Endothelial cell of umbilical vein (primary cell): ENCODE data around the gene CDK2. TPM values are rescaled to one million over a fixed set of nuclear protein-coding genes. Genes with fewer than 3 reads are reported as not detected.

ENCODE experiments used
- BruUV-seq: library from RNA; stranded (reverse); fragments of 400-500 nt; replicated peaks from 2 replicates; lab custom pipeline; 2021; lab: Mats Ljungman, UMichigan
- CTCF ChIA-PET: fragments of 300-600, 350-600 bp; sonication (Branson Sonifier 250); formaldehyde crosslinking; loops from one replicate; lab custom pipeline; 2021; ENCODE audit warnings: antibody characterized with exemption, inconsistent platforms; lab: Charles Lee
- POLR2A ChIA-PET: fragments of 300-600, 350-600 bp; sonication (Branson Sonifier 250); formaldehyde crosslinking; loops from one replicate; lab custom pipeline; 2021; ENCODE audit warnings: antibody characterized with exemption, inconsistent platforms; lab: Charles Lee
- DNase-seq: peaks from one replicate; pipeline ENCODE4 v3.0.0-alpha.2; 2011; ENCODE audit warnings: low read depth, low spot score
- FAIRE-seq: peaks from 2 replicates; lab custom pipeline; 2011; peaks lifted over from hg19 to GRCh38; lab: Jason Lieb, UNC
- H2AFZ ChIP-seq: 2 replicates; pipeline ENCODE4 v1.6.0; 2012; ENCODE audit warnings: low read depth, low read length, control low read depth, inconsistent platforms
- H3K27ac ChIP-seq: 2 replicates; pipeline ENCODE4 v1.5.1; 2011; ENCODE audit warnings: low read depth, mild to moderate bottlenecking, control low read depth, low read length, moderate library complexity; ENCODE audit not compliant: insufficient read depth
- H3K27me3 ChIP-seq, 2 experiments: 2 replicates each; pipeline versions ENCODE4 v1.6.0 to v1.6.1; 2011; ENCODE audit warnings: low read length in 2 of 2, mixed read lengths in 1 of 2; ENCODE audit not compliant: control insufficient read depth in 2 of 2, insufficient read depth in 2 of 2
- H3K36me3 ChIP-seq, 2 experiments: 2 replicates in 1 of 2; 3 replicates in 1 of 2; pipeline ENCODE4 v1.5.1; 2011; ENCODE audit warnings: low read length in 2 of 2, mild to moderate bottlenecking in 1 of 2, moderate library complexity in 1 of 2; ENCODE audit not compliant: control insufficient read depth in 2 of 2, insufficient read depth in 2 of 2; ENCODE audit errors: extremely low read depth in 1 of 2
- H3K4me1 ChIP-seq: 3 replicates; pipeline ENCODE4 v1.5.1; 2011; ENCODE audit warnings: mild to moderate bottlenecking, low read length; ENCODE audit not compliant: control insufficient read depth, insufficient read depth; ENCODE audit errors: extremely low read depth
- H3K4me2 ChIP-seq: 2 replicates; pipeline ENCODE4 v1.6.1; 2011; ENCODE audit warnings: low read length, control low read depth, mixed read lengths; ENCODE audit not compliant: insufficient read depth
- H3K4me3 ChIP-seq, 3 experiments: fragments of 200-600 bp in 1 of 3; sonication (generic), shearing (Covaris generic) in 1 of 3; replicated peaks in 1 of 3; 2 replicates each; pipeline ENCODE4 v1.5.1; 2011 to 2016; ENCODE audit warnings: control low read depth in 3 of 3, low read length in 3 of 3, mild to moderate bottlenecking in 2 of 3, inconsistent platforms in 1 of 3, low read depth in 1 of 3, moderate library complexity in 1 of 3; ENCODE audit not compliant: insufficient read depth in 1 of 3
- H3K79me2 ChIP-seq: 2 replicates; pipeline ENCODE4 v1.6.0; 2012; ENCODE audit warnings: low read length, inconsistent platforms; ENCODE audit not compliant: control insufficient read depth, insufficient read depth
- H3K9ac ChIP-seq: replicated peaks from 2 replicates; pipeline ENCODE3; 2011; ENCODE audit warnings: low read length, control low read depth; ENCODE audit not compliant: insufficient read depth; ENCODE audit errors: extremely low read depth
- H3K9me1 ChIP-seq: replicated peaks from 3 replicates; pipeline ENCODE4 v1.6.0; 2011; ENCODE audit warnings: mild to moderate bottlenecking, low read length; ENCODE audit not compliant: control insufficient read depth, insufficient read depth; ENCODE audit errors: extremely low read depth
- H3K9me3 ChIP-seq: replicated peaks from 2 replicates; pipeline ENCODE4 v1.5.1; 2012; ENCODE audit warnings: low read length, inconsistent platforms; ENCODE audit not compliant: control insufficient read depth, insufficient read depth
- H4K20me1 ChIP-seq: replicated peaks from 2 replicates; pipeline ENCODE3; 2011; ENCODE audit warnings: mild to moderate bottlenecking, low read length; ENCODE audit not compliant: control insufficient read depth, insufficient read depth; ENCODE audit errors: extremely low read depth
- EZH2 ChIP-seq: IDR thresholded peaks from 2 replicates; pipeline ENCODE4 v1.6.1; 2012; ENCODE audit warnings: borderline replicate concordance, low read depth, mild to moderate bottlenecking, moderate library complexity, low read length, inconsistent platforms; ENCODE audit not compliant: severe bottlenecking
- FOS ChIP-seq: IDR thresholded peaks from 2 replicates; pipeline ENCODE4 v1.6.1; 2011; ENCODE audit warnings: mild to moderate bottlenecking, low read length, moderate library complexity, borderline replicate concordance; ENCODE audit not compliant: insufficient read depth
- GATA2 ChIP-seq: IDR thresholded peaks from 2 replicates; pipeline ENCODE4 v1.7.0; 2011; ENCODE audit warnings: low read depth, mild to moderate bottlenecking, moderate library complexity, mixed read lengths, low read length; ENCODE audit not compliant: insufficient read length, insufficient read depth
- JUN ChIP-seq: IDR thresholded peaks from 2 replicates; pipeline ENCODE4 v1.6.1; 2011; ENCODE audit warnings: borderline replicate concordance, low read depth; ENCODE audit not compliant: insufficient read length, insufficient read depth
- MYC ChIP-seq: IDR thresholded peaks from one replicate; pipeline ENCODE4 v1.6.1; 2011; ENCODE audit warnings: mild to moderate bottlenecking, low read depth, low read length
- POLR2A ChIP-seq: IDR thresholded peaks from 2 replicates; pipeline ENCODE4 v1.6.1; 2012; ENCODE audit warnings: low read depth, mild to moderate bottlenecking, control low read depth, low read length
- POLR2AphosphoS5 ChIP-seq: IDR thresholded peaks from 2 replicates; pipeline ENCODE4 v1.6.1; 2012; ENCODE audit warnings: low read depth, mild to moderate bottlenecking, control low read depth, low read length, moderate library complexity; ENCODE audit not compliant: insufficient read depth
- dilution Hi-C: fragments of 300-500 bp; cut with MboI; formaldehyde crosslinking; loops from one replicate; pipeline ENCODE4 v1.15.0; 2019; ENCODE audit warnings: low sequenced_read_pairs; ENCODE audit not compliant: extremely low pct_ligation_motif_present
- intact Hi-C: fragments of 100-400 bp; cut with micrococcal nuclease; formaldehyde crosslinking; loops from one replicate; pipeline ENCODE4 v1.10.0; 2022
- polyA plus RNA-seq, 4 experiments: library from polyadenylated mRNA; depleted of rRNA in 3 of 4; stranded (reverse) in 3 of 4; unstranded in 1 of 4; fragments of >200 nt; gene quantifications; 2 replicates each; pipeline versions ENCODE4 v1.2.1 to v1.2.3, GENCODE V29; 2011 to 2012; ENCODE audit warnings: missing spikeins in 1 of 4
- total RNA-seq: library from RNA; stranded (reverse); gene quantifications from 2 replicates; pipeline ENCODE4 v1.2.3, GENCODE V29; 2021
- TF ChIP-seq, protein P1 (sequence below): IDR thresholded peaks from 2 replicates; pipeline ENCODE4 v1.6.1; 2011; ENCODE audit not compliant: insufficient read depth, insufficient read length
- TF ChIP-seq, protein P2 (sequence below), 2 donors: IDR thresholded peaks; 1 replicate in 1 of 2; 2 replicates in 1 of 2; pipeline ENCODE4 v1.5.1; 2011; ENCODE audit warnings: low read length in 2 of 2, mild to moderate bottlenecking in 2 of 2, moderate library complexity in 2 of 2, control low read depth in 1 of 2, inconsistent platforms in 1 of 2, low read depth in 1 of 2; ENCODE audit not compliant: insufficient read depth in 1 of 2; ENCODE audit errors: extremely low read depth in 1 of 2

Gene CDK2
- total and polyA plus RNA-seq, 2 donors (not counting 3 experiments of a cell fraction or from before 2014, with no cell fraction given) = 46.7 to 69.8 TPM

DNA sequence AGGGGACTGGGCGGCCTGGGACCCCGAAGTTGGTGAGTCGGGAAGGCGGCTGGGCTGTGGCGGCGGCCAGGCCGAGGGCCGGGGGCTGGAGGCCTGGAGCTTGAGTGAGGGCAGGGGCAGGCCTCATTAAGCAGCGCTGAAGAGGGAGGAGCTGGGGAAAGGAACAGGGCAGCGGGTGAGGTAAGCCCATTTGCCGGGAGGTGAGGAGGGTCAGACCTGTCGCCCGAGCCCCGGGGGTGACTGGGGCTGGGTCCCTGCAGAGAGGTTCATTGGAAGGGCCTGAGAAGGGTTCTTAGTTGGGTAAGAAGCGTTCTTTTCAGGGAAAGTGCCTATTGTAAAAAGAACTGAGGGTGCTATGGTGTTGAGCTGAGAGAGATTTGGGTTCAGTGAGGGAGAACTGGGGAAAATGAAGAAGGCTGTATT lies 7.7 kb downstream of the CDK2 start:
- ChIA-PET CTCF (interaction anchor here (0.7 to 3.0 kb wide), 15 partner anchors 10 to 1485 kb away, joined by 3 to 34 read pairs (median 4); partner anchors contain the start of genes DGKA, DNAJC14, GLI1 and PA2G4), POLR2A (interaction anchor here (1.1 to 1.9 kb wide), 11 partner anchors 9 to 245 kb away, joined by 3 to 18 read pairs (median 4); partner anchors contain the start of genes CD63, DNAJC14, PA2G4 and SUOX)
- DNase-seq (peak; percentile 47), FAIRE-seq (no peak)
- TF ChIP-seq MYC = no peak
- TF ChIP-seq GATA2 = no peak
- TF ChIP-seq, protein P1, sequence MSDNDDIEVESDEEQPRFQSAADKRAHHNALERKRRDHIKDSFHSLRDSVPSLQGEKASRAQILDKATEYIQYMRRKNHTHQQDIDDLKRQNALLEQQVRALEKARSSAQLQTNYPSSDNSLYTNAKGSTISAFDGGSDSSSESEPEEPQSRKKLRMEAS = no peak
- no peak for TF ChIP-seq JUN
- TF ChIP-seq POLR2A = no peak
- TF ChIP-seq, protein P2, sequence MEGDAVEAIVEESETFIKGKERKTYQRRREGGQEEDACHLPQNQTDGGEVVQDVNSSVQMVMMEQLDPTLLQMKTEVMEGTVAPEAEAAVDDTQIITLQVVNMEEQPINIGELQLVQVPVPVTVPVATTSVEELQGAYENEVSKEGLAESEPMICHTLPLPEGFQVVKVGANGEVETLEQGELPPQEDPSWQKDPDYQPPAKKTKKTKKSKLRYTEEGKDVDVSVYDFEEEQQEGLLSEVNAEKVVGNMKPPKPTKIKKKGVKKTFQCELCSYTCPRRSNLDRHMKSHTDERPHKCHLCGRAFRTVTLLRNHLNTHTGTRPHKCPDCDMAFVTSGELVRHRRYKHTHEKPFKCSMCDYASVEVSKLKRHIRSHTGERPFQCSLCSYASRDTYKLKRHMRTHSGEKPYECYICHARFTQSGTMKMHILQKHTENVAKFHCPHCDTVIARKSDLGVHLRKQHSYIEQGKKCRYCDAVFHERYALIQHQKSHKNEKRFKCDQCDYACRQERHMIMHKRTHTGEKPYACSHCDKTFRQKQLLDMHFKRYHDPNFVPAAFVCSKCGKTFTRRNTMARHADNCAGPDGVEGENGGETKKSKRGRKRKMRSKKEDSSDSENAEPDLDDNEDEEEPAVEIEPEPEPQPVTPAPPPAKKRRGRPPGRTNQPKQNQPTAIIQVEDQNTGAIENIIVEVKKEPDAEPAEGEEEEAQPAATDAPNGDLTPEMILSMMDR (IDR thresholded peaks at IDR 0.05; ENCODE audit: extremely low read depth in 1 of 2, insufficient read depth in 1 of 2, low read depth in 1 of 2, low read length in 2 of 2) = no peak
- TF ChIP-seq FOS = no peak
- no peak for TF ChIP-seq EZH2
- TF ChIP-seq POLR2AphosphoS5 = no peak
- BruUV-seq = no TSS peak
- H3K9ac ChIP-seq = peak overlapping the region; percentile 93
- peaks cover 0 to 1% of the 10 kb centered on the region in 2 experiments for H3K36me3 ChIP-seq
- H2AFZ ChIP-seq = peak overlapping the region; percentile 67
- dilution Hi-C loops (no loop called here), intact Hi-C loops (no loop called here)
- H3K9me1 ChIP-seq = no peaks in the 10 kb centered on the region
- H3K79me2 ChIP-seq = peaks cover 44% of the 10 kb centered on the region
- no peaks in the 10 kb centered on the region for H4K20me1 ChIP-seq
- H3K4me3 ChIP-seq = peak overlapping the region; percentile 87 to 93 (median 92)
- peaks cover 27% of the 10 kb centered on the region for H3K4me1 ChIP-seq
- no peaks in the 10 kb centered on the region for H3K9me3 ChIP-seq
- H3K4me2 ChIP-seq = peak overlapping the region; percentile 94
- no peaks in the 10 kb centered on the region for H3K27me3 ChIP-seq
- peak overlapping the region; percentile 81 for H3K27ac ChIP-seq
